H1 (cell line): ENCODE results near the gene ONECUT3. TPM values are rescaled to one million over a fixed set of nuclear protein-coding genes. Genes with fewer than 3 reads are reported as not detected.

Source experiments
- CTCF ChIA-PET: fragments of 300-600 bp; sonication (Branson Sonifier 250); formaldehyde crosslinking; loops from one replicate; lab custom pipeline; 2021; ENCODE audit not compliant: partially characterized antibody; lab: Charles Lee
- POLR2A ChIA-PET: fragments of 300-600 bp; sonication (Branson Sonifier 250); formaldehyde crosslinking; loops from one replicate; lab custom pipeline; 2021; ENCODE audit warnings: inconsistent platforms; ENCODE audit not compliant: partially characterized antibody; lab: Charles Lee
- DNase-seq, 2 experiments: peaks; one replicate each; pipeline versions ENCODE4 v3.0.0 to v3.0.0-alpha.2; 2010 to 2022; ENCODE audit warnings: low spot score in 2 of 2, low read depth in 1 of 2, mixed read lengths in 1 of 2
- FAIRE-seq: peaks from 2 replicates; lab custom pipeline; 2011; peaks lifted over from hg19 to GRCh38; lab: Jason Lieb, UNC
- H2AFZ ChIP-seq: 2 replicates; pipeline ENCODE4 v1.8.1; 2012; ENCODE audit warnings: low read length, inconsistent platforms
- H2AK5ac ChIP-seq: 2 replicates; pipeline ENCODE4 v1.6.1; 2013; ENCODE audit warnings: low read depth, low read length
- H2BK120ac ChIP-seq: replicated peaks from 2 replicates; pipeline ENCODE3; 2013; ENCODE audit warnings: low read depth, low read length, inconsistent platforms
- H2BK12ac ChIP-seq: 2 replicates; pipeline ENCODE4 v1.6.1; 2013; ENCODE audit warnings: low read depth, low read length
- H2BK15ac ChIP-seq: 2 replicates; pipeline ENCODE4 v1.6.1; 2013; ENCODE audit warnings: low read length
- H2BK20ac ChIP-seq: 2 replicates; pipeline ENCODE4 v1.6.1; 2013; ENCODE audit warnings: low read length
- H2BK5ac ChIP-seq: 2 replicates; pipeline ENCODE4 v1.6.1; 2013; ENCODE audit warnings: low read depth, low read length
- H3K14ac ChIP-seq: 2 replicates; pipeline ENCODE4 v1.6.1; 2013; ENCODE audit warnings: inconsistent platforms; ENCODE audit not compliant: insufficient read length
- H3K18ac ChIP-seq: 2 replicates; pipeline ENCODE4 v1.6.1; 2013; ENCODE audit warnings: low read length; ENCODE audit errors: extremely low read depth
- H3K23ac ChIP-seq: 2 replicates; pipeline ENCODE4 v1.6.1; 2013; ENCODE audit warnings: inconsistent platforms; ENCODE audit not compliant: insufficient read length
- H3K23me2 ChIP-seq: 2 replicates; pipeline ENCODE4 v1.6.1; 2013; ENCODE audit warnings: low read depth, low read length
- H3K27ac ChIP-seq: 2 replicates; pipeline ENCODE4 v1.6.1; 2011; ENCODE audit warnings: low read depth, low read length, inconsistent platforms
- H3K27me3 ChIP-seq, 4 experiments: replicated peaks in 1 of 4; 1 replicate in 1 of 4; 2 replicates in 3 of 4; pipeline versions ENCODE4 v1.6.1 to v1.8.1; 2011 to 2013; ENCODE audit warnings: low read length in 3 of 4, mild to moderate bottlenecking in 3 of 4, inconsistent platforms in 2 of 4, mixed read lengths in 2 of 4, moderate library complexity in 1 of 4; ENCODE audit not compliant: control insufficient read depth in 3 of 4, insufficient read depth in 3 of 4; ENCODE audit errors: extremely low read depth in 1 of 4
- H3K36me3 ChIP-seq, 4 experiments: 2 replicates each; pipeline versions ENCODE4 v1.6.1 to v1.8.1; 2011 to 2013; ENCODE audit warnings: mild to moderate bottlenecking in 4 of 4, low read length in 3 of 4, moderate library complexity in 2 of 4, control low read depth in 1 of 4, inconsistent platforms in 1 of 4; ENCODE audit not compliant: insufficient read depth in 4 of 4, control insufficient read depth in 2 of 4
- H3K4ac ChIP-seq: replicated peaks from 2 replicates; pipeline ENCODE3; 2013; ENCODE audit warnings: low read length, low read depth, mixed read lengths, inconsistent platforms; ENCODE audit not compliant: insufficient read length
- H3K4me1 ChIP-seq, 4 experiments: replicated peaks in 1 of 4; 1 replicate in 1 of 4; 2 replicates in 3 of 4; pipeline versions ENCODE4 v1.6.1 to v1.8.1; 2011 to 2013; ENCODE audit warnings: low read length in 3 of 4, inconsistent platforms in 2 of 4, mixed read lengths in 1 of 4; ENCODE audit not compliant: insufficient read depth in 4 of 4, control insufficient read depth in 3 of 4
- H3K4me2 ChIP-seq, 2 experiments: 2 replicates each; pipeline versions ENCODE4 v1.6.1 to v1.8.1; 2011 to 2013; ENCODE audit warnings: low read depth in 2 of 2, low read length in 2 of 2, control low read depth in 1 of 2, inconsistent platforms in 1 of 2, mild to moderate bottlenecking in 1 of 2; ENCODE audit not compliant: insufficient read depth in 1 of 2
- H3K4me3 ChIP-seq, 4 experiments: fragments of 200-600, 300-600 bp in 1 of 4; sonication (generic), shearing (Covaris generic), sonication (Bioruptor Twin) in 1 of 4; 2 replicates each; pipeline versions ENCODE4 v1.5.1 to v1.8.1; 2011 to 2016; ENCODE audit warnings: low read length in 4 of 4, low read depth in 3 of 4, control low read depth in 2 of 4, inconsistent platforms in 2 of 4, mild to moderate bottlenecking in 2 of 4, mixed read lengths in 1 of 4, moderate library complexity in 1 of 4; ENCODE audit not compliant: insufficient read depth in 2 of 4; ENCODE audit errors: extremely low read depth in 1 of 4
- H3K56ac ChIP-seq: replicated peaks from 2 replicates; pipeline ENCODE3; 2013; ENCODE audit warnings: low read depth, mild to moderate bottlenecking, mixed read lengths, low read length, inconsistent platforms; ENCODE audit not compliant: insufficient read length
- H3K79me1 ChIP-seq: 2 replicates; pipeline ENCODE4 v1.6.1; 2013; ENCODE audit warnings: low read depth, low read length, control low read depth
- H3K79me2 ChIP-seq, 2 experiments: 2 replicates each; pipeline versions ENCODE4 v1.6.1 to v1.8.1; 2012 to 2013; ENCODE audit warnings: low read length in 2 of 2, mild to moderate bottlenecking in 2 of 2, inconsistent platforms in 1 of 2; ENCODE audit not compliant: insufficient read depth in 2 of 2, control insufficient read depth in 1 of 2
- H3K9ac ChIP-seq, 4 experiments: replicated peaks in 1 of 4; 1 replicate in 1 of 4; 2 replicates in 3 of 4; pipeline versions ENCODE4 v1.6.1 to v1.8.1; 2011 to 2013; ENCODE audit warnings: low read depth in 3 of 4, low read length in 3 of 4, control low read depth in 2 of 4, mild to moderate bottlenecking in 2 of 4, moderate library complexity in 2 of 4, inconsistent platforms in 1 of 4; ENCODE audit errors: extremely low read depth in 1 of 4
- H3K9me3 ChIP-seq, 2 experiments: 2 replicates each; pipeline versions ENCODE4 v1.6.1 to v1.8.1; 2012 to 2013; ENCODE audit warnings: mild to moderate bottlenecking in 2 of 2, moderate library complexity in 2 of 2, control low read depth in 1 of 2, inconsistent platforms in 1 of 2, low read depth in 1 of 2, low read length in 1 of 2, mixed read lengths in 1 of 2; ENCODE audit not compliant: insufficient read depth in 2 of 2
- H4K20me1 ChIP-seq, 2 experiments: replicated peaks in 1 of 2; 2 replicates each; pipeline versions ENCODE3 to v1.8.1; 2011 to 2013; ENCODE audit warnings: inconsistent platforms in 2 of 2, low read length in 2 of 2, mild to moderate bottlenecking in 1 of 2; ENCODE audit not compliant: insufficient read depth in 2 of 2, control insufficient read depth in 1 of 2
- H4K5ac ChIP-seq: 2 replicates; pipeline ENCODE4 v1.6.1; 2013; ENCODE audit warnings: low read length, low read depth, mixed read lengths, inconsistent platforms; ENCODE audit not compliant: insufficient read length
- H4K8ac ChIP-seq: 2 replicates; pipeline ENCODE4 v1.8.0; 2013; ENCODE audit warnings: mild to moderate bottlenecking, moderate library complexity, low read length, inconsistent platforms; ENCODE audit not compliant: insufficient read depth; ENCODE audit errors: extremely low read depth
- H4K91ac ChIP-seq: replicated peaks from 2 replicates; pipeline ENCODE3; 2013; ENCODE audit warnings: low read length, mixed read lengths, inconsistent platforms; ENCODE audit not compliant: insufficient read length
- BACH1 ChIP-seq: IDR thresholded peaks from 2 replicates; pipeline ENCODE4 v1.6.1; 2012; ENCODE audit warnings: low read length, improper control_type of control experiment
- EZH2 ChIP-seq: fragments of 200-600 bp; sonication (generic); IDR thresholded peaks from 2 replicates; pipeline ENCODE4 v1.7.1; 2012; ENCODE audit warnings: low read depth, mild to moderate bottlenecking, moderate library complexity, low read length, inconsistent platforms; ENCODE audit not compliant: severe bottlenecking
- KDM4A ChIP-seq: IDR thresholded peaks from one replicate; pipeline ENCODE4 v1.7.1; 2012; ENCODE audit warnings: low read depth, mild to moderate bottlenecking, moderate library complexity, low read length, inconsistent platforms; ENCODE audit not compliant: severe bottlenecking
- ZNF274 ChIP-seq: IDR thresholded peaks from 2 replicates; pipeline ENCODE4 v1.7.0; 2012; ENCODE audit warnings: low read length, borderline replicate concordance; ENCODE audit errors: extremely low read depth
- WGBS, 2 experiments: shearing (Covaris generic) in 1 of 2; methylation state at CpG; one replicate each; pipeline versions ENCODE4 v1.1.6 to v1.1.7; 2013 to 2015; ENCODE audit warnings: low lambda C conversion rate in 2 of 2, mixed read lengths in 2 of 2, inconsistent platforms in 1 of 2, low coverage in 1 of 2, missing lambda C conversion rate in 1 of 2; ENCODE audit not compliant: insufficient replicate concordance in 2 of 2, insufficient coverage in 1 of 2, insufficient read length in 1 of 2; ENCODE audit errors: extremely low coverage in 1 of 2, missing lambda C conversion rate in 1 of 2; 5-methylcytosine and 5-hydroxymethylcytosine counted together
- polyA plus RNA-seq, 7 experiments: library from polyadenylated mRNA; depleted of rRNA in 3 of 7; stranded (reverse) in 5 of 7; unstranded in 2 of 7; fragments of >200 nt in 5 of 7; fragments of 200-250 nt in 2 of 7; gene quantifications; 1 replicate in 5 of 7; 2 replicates in 1 of 7; 4 replicates in 1 of 7; pipeline versions ENCODE4 v1.2.1 to v1.2.3, GENCODE V29; 2011 to 2013; ENCODE audit warnings: missing spikeins in 2 of 7, mixed read lengths in 2 of 7
- total RNA-seq: library from RNA; stranded (reverse); fragmentation: NEBNext Ultra II Directional; extraction: Animal tissue kit (Norgen Biotek cat#: 25700); gene quantifications from 2 replicates; pipeline ENCODE4 v1.2.1, GENCODE V29; 2021

Gene ONECUT3
- total and polyA plus RNA-seq, 2 of the 8 experiments (the other 6 are each of a cell fraction or from before 2014, with no cell fraction given): not detected

GRCh38 chr19:1718420-1719291 lies 34.6 kb upstream of the ONECUT3 start:
- H2BK15ac ChIP-seq: no peak overlapping the region
- ChIA-PET POLR2A (interaction anchor here (0.6 to 1.0 kb wide), 2 partner anchors 9 to 14 kb away, joined by 3 to 4 read pairs; no protein-coding TSS in a partner anchor), CTCF (interaction anchor here (0.8 to 1.3 kb wide), 5 partner anchors 40 to 69 kb away, joined by 3 to 7 read pairs (median 3); no protein-coding TSS in a partner anchor)
- peaks cover 0 to 13% (median 2%) of the 10 kb centered on the region in 4 experiments; a peak in 4 of 7 replicates for H3K4me1 ChIP-seq
- H4K8ac ChIP-seq: no peak overlapping the region
- H3K9me3 ChIP-seq: no peaks in the 10 kb centered on the region
- H3K9ac ChIP-seq: no peak overlapping the region
- H3K23me2 ChIP-seq: peaks cover 22% of the 10 kb centered on the region; the same call in 1 of the 2 replicates
- no peaks in the 10 kb centered on the region for H3K79me1 ChIP-seq
- H4K5ac ChIP-seq: no peak overlapping the region
- no peak for FAIRE-seq
- peaks cover 0 to 8% of the 10 kb centered on the region in 2 experiments for H4K20me1 ChIP-seq
- H2BK5ac ChIP-seq: no peak overlapping the region; the same call in 1 of the 2 replicates
- H2AFZ ChIP-seq: no peak overlapping the region; the same call in 1 of the 2 replicates
- H3K27ac ChIP-seq: no peak overlapping the region
- H3K56ac ChIP-seq: no peak overlapping the region
- no peak overlapping the region for H2BK12ac ChIP-seq
- H2BK20ac ChIP-seq: no peak overlapping the region
- H3K23ac ChIP-seq: no peak overlapping the region
- peak overlapping the region; percentile 23 to 65 (median 34) for H3K4me3 ChIP-seq
- H2AK5ac ChIP-seq: no peak overlapping the region
- peaks cover 6 to 22% (median 17%) of the 10 kb centered on the region in 4 experiments; a peak in 5 of 7 replicates for H3K27me3 ChIP-seq
- H3K14ac ChIP-seq: peak overlapping the region; percentile 77
- TF ChIP-seq EZH2 (peak; percentile 26), ZNF274 (no peak), KDM4A (peak; percentile 68), BACH1 (0 out of 2 replicates have a peak, but pooled peaks have one; percentile 43)
- no peak overlapping the region for H4K91ac ChIP-seq
- DNase-seq: peak in 1 of 2 experiments; percentile 56
- 8% methylated on average over 26 of the region's 50 CpGs; no CpG with 5 or more reads in 1 of the 2 experiments for WGBS, 2 experiments
- H3K36me3 ChIP-seq: no peaks in the 10 kb centered on the region
- peak overlapping the region; percentile 19; the same call in 1 of the 2 replicates for H3K18ac ChIP-seq
- no peaks in the 10 kb centered on the region for H3K79me2 ChIP-seq
- H3K4me2 ChIP-seq: peak overlapping the region; percentile 74 to 86
- H3K4ac ChIP-seq: no peak overlapping the region
- H2BK120ac ChIP-seq: no peak overlapping the region
